ENCODE results near the gene TKTL1. TPM values are rescaled to one million over a fixed set of nuclear protein-coding genes. Genes with fewer than 3 reads are reported as not detected.

Gene TKTL1
- total RNA-seq, 1 donor from 2014 or later: not detected

DNA sequence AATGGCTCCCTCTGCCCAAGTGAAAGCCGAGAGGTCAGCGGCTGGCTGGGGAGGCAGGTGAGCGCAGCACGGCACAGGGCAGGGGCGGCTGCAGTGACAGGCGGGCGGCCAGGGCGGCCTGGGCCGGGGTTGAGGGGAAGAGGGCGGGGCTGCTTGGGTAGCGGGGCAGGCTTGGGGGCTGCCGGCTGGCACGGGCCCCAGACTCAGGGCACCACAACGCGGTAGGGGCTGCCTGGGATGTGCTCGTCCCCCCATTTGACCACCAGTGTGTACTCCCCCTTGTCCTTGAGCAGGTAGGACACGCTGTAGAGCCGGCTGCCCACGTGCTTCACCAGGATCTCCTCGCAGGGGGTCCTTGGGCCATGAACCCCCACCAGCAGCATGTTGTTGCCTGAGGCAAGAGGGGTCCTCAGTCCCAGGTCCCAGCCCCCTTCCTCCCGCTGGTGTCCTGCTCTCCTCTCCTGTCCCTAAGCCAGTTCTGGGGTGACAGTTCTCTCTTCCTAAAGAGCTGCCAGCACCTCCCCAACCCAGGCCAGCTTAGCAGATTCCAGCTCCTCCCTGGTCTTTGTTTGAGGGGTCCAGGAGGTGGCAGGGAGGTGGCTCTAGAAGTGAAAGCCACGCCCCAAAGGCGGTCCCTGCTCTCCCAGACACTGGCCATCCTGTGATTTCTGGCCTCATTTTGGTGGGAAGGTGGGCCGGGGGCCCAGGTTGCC lies 53.2 kb downstream of the TKTL1 start:
- Mint-ChIP-seq H3K4me3 (ENCODE audit: low read depth) (no peak overlapping the region), H3K36me3 (ENCODE audit: insufficient read depth) (peaks cover 4% of the 10 kb centered on the region), H3K9me3 (ENCODE audit: low read depth) (peaks cover 3% of the 10 kb centered on the region), H3K27ac (peak overlapping the region; percentile 24), H3K27me3 (no peaks in the 10 kb centered on the region), H3K4me1 (ENCODE audit: low read depth) (no peaks in the 10 kb centered on the region)
- TF ChIP-seq, protein P1, sequence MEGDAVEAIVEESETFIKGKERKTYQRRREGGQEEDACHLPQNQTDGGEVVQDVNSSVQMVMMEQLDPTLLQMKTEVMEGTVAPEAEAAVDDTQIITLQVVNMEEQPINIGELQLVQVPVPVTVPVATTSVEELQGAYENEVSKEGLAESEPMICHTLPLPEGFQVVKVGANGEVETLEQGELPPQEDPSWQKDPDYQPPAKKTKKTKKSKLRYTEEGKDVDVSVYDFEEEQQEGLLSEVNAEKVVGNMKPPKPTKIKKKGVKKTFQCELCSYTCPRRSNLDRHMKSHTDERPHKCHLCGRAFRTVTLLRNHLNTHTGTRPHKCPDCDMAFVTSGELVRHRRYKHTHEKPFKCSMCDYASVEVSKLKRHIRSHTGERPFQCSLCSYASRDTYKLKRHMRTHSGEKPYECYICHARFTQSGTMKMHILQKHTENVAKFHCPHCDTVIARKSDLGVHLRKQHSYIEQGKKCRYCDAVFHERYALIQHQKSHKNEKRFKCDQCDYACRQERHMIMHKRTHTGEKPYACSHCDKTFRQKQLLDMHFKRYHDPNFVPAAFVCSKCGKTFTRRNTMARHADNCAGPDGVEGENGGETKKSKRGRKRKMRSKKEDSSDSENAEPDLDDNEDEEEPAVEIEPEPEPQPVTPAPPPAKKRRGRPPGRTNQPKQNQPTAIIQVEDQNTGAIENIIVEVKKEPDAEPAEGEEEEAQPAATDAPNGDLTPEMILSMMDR (IDR thresholded peaks at IDR 0.05; ENCODE audit: unreplicated experiment): no peak
- DNase-seq (ENCODE audit: low spot score, unreplicated experiment): no peak

DNA sequence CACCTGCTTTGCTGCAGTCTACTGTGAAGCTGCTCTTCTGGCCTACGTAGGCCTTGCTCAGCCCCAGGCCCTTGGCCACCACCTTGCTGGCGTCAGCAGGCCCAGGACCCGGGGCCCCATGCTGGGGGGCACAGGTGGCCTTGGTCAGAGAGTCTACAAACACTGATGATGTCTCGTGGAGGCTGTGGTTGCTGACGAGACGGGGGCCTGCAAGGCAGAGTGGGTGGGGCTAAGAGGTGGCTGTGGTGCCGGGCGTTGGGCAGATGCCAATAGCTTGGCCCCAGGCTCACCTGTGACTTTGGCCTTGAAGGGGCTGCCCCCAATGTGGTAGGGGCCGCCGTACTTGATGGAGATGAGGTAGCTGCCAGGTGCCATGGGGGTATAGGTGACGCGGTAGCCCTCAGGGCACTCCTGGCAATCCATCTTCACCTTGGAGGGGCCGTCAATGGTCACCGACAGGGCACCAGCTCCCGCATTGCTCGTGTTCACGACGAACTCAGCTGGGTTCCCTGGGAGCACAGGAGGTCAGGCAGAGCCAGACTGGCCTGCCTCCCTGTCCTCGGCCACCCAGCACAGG lies 53.9 kb downstream of the TKTL1 start:
- peak overlapping the region; percentile 24 for H3K27ac Mint-ChIP-seq
- DNase-seq (ENCODE audit: low spot score, unreplicated experiment): no peak
- no peaks in the 10 kb centered on the region for H3K27me3 Mint-ChIP-seq
- H3K36me3 Mint-ChIP-seq (ENCODE audit: insufficient read depth): peaks cover 4% of the 10 kb centered on the region
- H3K4me3 Mint-ChIP-seq (ENCODE audit: low read depth): no peak overlapping the region
- peaks cover 3% of the 10 kb centered on the region for H3K9me3 Mint-ChIP-seq (ENCODE audit: low read depth)
- no peaks in the 10 kb centered on the region for H3K4me1 Mint-ChIP-seq (ENCODE audit: low read depth)
- TF ChIP-seq, protein P1 (IDR thresholded peaks at IDR 0.05; ENCODE audit: unreplicated experiment): no peak

DNA sequence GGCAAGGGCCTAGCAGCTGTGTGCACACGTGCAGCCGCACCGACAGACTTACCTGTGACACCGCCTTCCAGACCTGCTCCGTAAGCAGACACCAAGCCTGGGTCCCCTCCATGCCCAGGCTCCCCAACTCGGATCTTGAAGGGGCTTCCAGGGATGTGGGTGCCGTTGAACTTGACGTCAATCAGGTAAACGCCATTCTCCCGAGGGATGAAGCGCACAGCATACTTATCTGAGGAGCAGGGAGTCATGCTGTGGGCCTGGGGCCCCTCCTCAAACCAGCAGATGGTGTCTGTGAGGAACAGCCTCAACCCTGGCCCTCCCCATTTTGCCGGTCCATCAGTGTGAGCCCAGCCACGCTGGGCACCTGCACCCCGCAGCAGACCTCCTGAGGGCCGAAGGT lies 54.4 kb downstream of the TKTL1 start:
- Mint-ChIP-seq H3K4me1 (ENCODE audit: low read depth) (no peaks in the 10 kb centered on the region), H3K4me3 (ENCODE audit: low read depth) (no peak overlapping the region), H3K27ac (no peak overlapping the region), H3K9me3 (ENCODE audit: low read depth) (peaks cover 3% of the 10 kb centered on the region), H3K36me3 (ENCODE audit: insufficient read depth) (peaks cover 4% of the 10 kb centered on the region), H3K27me3 (no peaks in the 10 kb centered on the region)
- no peak for DNase-seq (ENCODE audit: low spot score, unreplicated experiment)
- TF ChIP-seq, protein P1 (IDR thresholded peaks at IDR 0.05; ENCODE audit: unreplicated experiment): no peak

DNA sequence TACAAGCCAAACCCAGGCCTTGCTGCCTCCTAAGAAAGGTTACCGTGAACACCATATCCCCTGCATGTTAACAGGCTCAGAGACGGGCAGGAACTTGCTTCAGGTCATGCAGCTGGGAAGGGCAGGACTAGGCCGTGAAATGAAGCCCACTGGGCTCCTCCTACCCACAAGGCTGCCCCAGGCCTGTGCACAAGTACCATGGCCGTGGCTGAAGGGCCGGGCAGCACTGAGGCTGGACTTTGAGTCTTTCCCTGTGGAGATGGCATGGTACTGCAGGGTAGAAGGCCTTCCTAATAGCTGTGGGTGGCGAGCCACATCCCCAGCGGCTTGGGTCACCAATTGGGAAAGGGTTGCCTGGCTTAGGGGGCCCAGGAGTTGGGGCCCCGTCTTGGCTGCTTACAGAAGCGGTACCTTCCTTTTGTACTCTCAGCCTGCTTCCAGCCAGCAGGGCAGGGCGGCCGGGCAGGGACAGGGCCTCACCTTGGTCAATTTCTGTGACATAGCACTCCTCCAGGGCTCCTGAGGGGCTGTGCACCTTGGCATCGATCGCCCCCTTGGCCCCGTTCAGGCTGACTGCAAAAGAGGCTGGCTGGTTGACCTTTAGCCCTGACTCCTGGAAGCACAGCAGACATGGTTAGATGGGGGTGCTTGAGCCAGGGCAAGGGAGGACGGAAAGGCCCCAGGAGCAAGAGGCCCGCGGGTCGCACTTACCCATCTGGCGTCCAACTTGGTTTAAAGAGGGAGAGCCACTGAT lies 55.0 kb downstream of the TKTL1 start:
- Mint-ChIP-seq H3K27me3 (no peaks in the 10 kb centered on the region), H3K9me3 (ENCODE audit: low read depth) (peaks cover 3% of the 10 kb centered on the region), H3K27ac (no peak overlapping the region), H3K36me3 (ENCODE audit: insufficient read depth) (peaks cover 4% of the 10 kb centered on the region), H3K4me3 (ENCODE audit: low read depth) (no peak overlapping the region), H3K4me1 (ENCODE audit: low read depth) (no peaks in the 10 kb centered on the region)
- TF ChIP-seq, protein P1 (IDR thresholded peaks at IDR 0.05; ENCODE audit: unreplicated experiment): no peak
- no peak for DNase-seq (ENCODE audit: low spot score, unreplicated experiment)

DNA sequence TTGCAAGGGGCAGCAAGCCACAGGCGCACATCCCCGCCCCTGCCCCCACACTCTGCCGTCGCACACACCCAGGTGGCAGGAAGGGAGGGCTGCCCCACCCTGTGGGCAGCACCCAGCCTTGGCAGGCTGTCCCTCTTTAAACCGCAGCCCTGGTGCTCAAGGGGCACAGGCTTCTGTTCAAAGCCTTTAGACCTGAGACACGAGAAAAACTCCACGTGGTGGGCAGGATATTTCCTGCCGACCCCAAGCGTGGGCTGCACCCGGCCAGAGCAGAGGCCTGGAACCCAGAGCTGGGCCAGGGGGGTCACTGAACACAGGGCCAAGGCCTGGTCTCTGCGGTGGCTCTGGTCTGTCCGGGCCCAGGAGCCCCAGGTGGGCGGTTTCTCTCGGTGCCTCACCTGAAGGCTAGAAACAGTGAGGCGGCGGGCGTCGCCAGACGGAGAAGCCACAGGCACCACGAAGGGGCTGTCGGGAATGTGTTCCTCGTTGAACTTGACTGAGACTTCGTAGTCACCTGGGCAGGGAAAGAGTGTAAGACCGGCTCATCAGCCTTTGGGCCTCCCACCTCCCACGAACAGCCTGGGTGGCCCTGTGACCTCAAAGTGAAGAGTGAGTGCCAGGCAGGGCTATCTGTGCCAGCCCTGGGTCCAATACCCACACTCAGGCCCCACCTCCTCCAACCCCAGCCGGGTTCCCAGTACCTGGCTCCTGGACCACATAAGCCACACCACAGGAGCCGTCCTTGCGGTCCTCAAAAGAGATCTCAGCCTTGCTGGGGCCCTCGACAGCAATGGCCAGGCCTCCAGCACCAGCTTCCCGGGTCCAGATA lies 55.8 kb downstream of the TKTL1 start:
- Mint-ChIP-seq H3K9me3 (ENCODE audit: low read depth) (peaks cover 3% of the 10 kb centered on the region), H3K36me3 (ENCODE audit: insufficient read depth) (peaks cover 6% of the 10 kb centered on the region), H3K27ac (no peak overlapping the region), H3K4me1 (ENCODE audit: low read depth) (no peaks in the 10 kb centered on the region), H3K4me3 (ENCODE audit: low read depth) (no peak overlapping the region), H3K27me3 (no peaks in the 10 kb centered on the region)
- TF ChIP-seq, protein P1 (IDR thresholded peaks at IDR 0.05; ENCODE audit: unreplicated experiment): no peak
- DNase-seq (ENCODE audit: low spot score, unreplicated experiment): no peak

All from progenitor cell of endocrine pancreas (in vitro differentiated cells).